GM12873 (cell line): ENCODE results near the gene NKX2-1.

Experiments
- CTCF ChIP-seq: IDR thresholded peaks from 2 replicates; pipeline ENCODE4 v1.5.1; 2012; ENCODE audit warnings: low read depth, mild to moderate bottlenecking, moderate library complexity, low read length, control low read depth; ENCODE audit not compliant: insufficient read depth; ENCODE audit errors: missing control alignments

NKX2-1 gene

GRCh38 chr14:36505181-36505815 lies 14.7 kb downstream of the NKX2-1 start:
- no peak for TF ChIP-seq CTCF

GRCh38 chr14:36504771-36505175 lies 15.3 kb downstream of the NKX2-1 start:
- TF ChIP-seq CTCF, result no peak

GRCh38 chr14:36503771-36504741 lies 16.0 kb downstream of the NKX2-1 start:
- TF ChIP-seq CTCF, result no peak

- no peak for TF ChIP-seq CTCF
These were observed 17.2 kb downstream of the NKX2-1 start for GRCh38 chr14:36502558-36503508.

GRCh38 chr14:36498938-36499337 lies 21.1 kb downstream of the NKX2-1 start:
- no peak for TF ChIP-seq CTCF

GRCh38 chr14:36496346-36496745 lies 23.7 kb downstream of the NKX2-1 start:
- TF ChIP-seq CTCF, result no peak
